ENCODE results near the gene ZNF516. TPM values are rescaled to one million over a fixed set of nuclear protein-coding genes. Genes with fewer than 3 reads are reported as not detected.

The ZNF516 gene
- total and polyA plus RNA-seq, 9 donors = 13.5 to 110 (median 95.2) TPM

GRCh38 chr18:76373297-76373696 lies 121.7 kb downstream of the ZNF516 start:
- Histone ChIP-seq H3K4me3 (no peak overlapping the region), H3K4me1 (ENCODE audit: insufficient read depth) (no peaks in the 10 kb centered on the region), H3K27me3 (no peaks in the 10 kb centered on the region), H3K27ac (no peak overlapping the region), H3K9me3 (no peaks in the 10 kb centered on the region), H3K36me3 (no peaks in the 10 kb centered on the region)
- WGBS, 3 donors = 81 to 92% (median 83%) methylated on average over 5 of the region's 5 CpGs
- intact Hi-C loops (cut with DNase I) = no loop called here
- TF ChIP-seq CTCF (IDR thresholded peaks at IDR 0.05) = no peak
- TF ChIP-seq POLR2A (IDR thresholded peaks at IDR 0.05) = no peak
- no peak for TF ChIP-seq EP300 (IDR thresholded peaks at IDR 0.05)
- DNase-seq = no peak

- TF ChIP-seq EP300 (IDR thresholded peaks at IDR 0.05) (no peak), CTCF (IDR thresholded peaks at IDR 0.05) (no peak), POLR2A (IDR thresholded peaks at IDR 0.05) (no peak)
- intact Hi-C loops (cut with DNase I) = no loop called here
- Histone ChIP-seq H3K27ac (no peak overlapping the region), H3K4me3 (no peak overlapping the region), H3K36me3 (no peaks in the 10 kb centered on the region), H3K27me3 (no peaks in the 10 kb centered on the region), H3K9me3 (no peaks in the 10 kb centered on the region), H3K4me1 (ENCODE audit: insufficient read depth) (peaks cover 3% of the 10 kb centered on the region)
- 92 to 94% (median 93%) methylated on average over 43 of the region's 43 CpGs for WGBS, 3 donors
- DNase-seq = no peak
These were observed 123.5 kb downstream of the ZNF516 start for GRCh38 chr18:76371301-76372203.

GRCh38 chr18:76370686-76371085 lies 124.4 kb downstream of the ZNF516 start:
- Histone ChIP-seq H3K27me3 (no peaks in the 10 kb centered on the region), H3K9me3 (no peaks in the 10 kb centered on the region), H3K27ac (no peak overlapping the region), H3K4me3 (no peak overlapping the region), H3K36me3 (no peaks in the 10 kb centered on the region), H3K4me1 (ENCODE audit: insufficient read depth) (peaks cover 5% of the 10 kb centered on the region)
- intact Hi-C loops (cut with DNase I) = no loop called here
- WGBS, 3 donors = 89 to 95% (median 93%) methylated on average over 10 of the region's 10 CpGs
- TF ChIP-seq POLR2A (IDR thresholded peaks at IDR 0.05) (no peak), CTCF (IDR thresholded peaks at IDR 0.05) (no peak), EP300 (IDR thresholded peaks at IDR 0.05) (no peak)
- no peak for DNase-seq

GRCh38 chr18:76370201-76370600 lies 124.8 kb downstream of the ZNF516 start:
- Histone ChIP-seq H3K27me3 (no peaks in the 10 kb centered on the region), H3K4me1 (ENCODE audit: insufficient read depth) (peaks cover 7% of the 10 kb centered on the region), H3K27ac (no peak overlapping the region), H3K36me3 (no peaks in the 10 kb centered on the region), H3K9me3 (no peaks in the 10 kb centered on the region), H3K4me3 (no peak overlapping the region)
- WGBS, 3 donors = 92 to 94% (median 92%) methylated on average over 12 of the region's 12 CpGs
- TF ChIP-seq EP300 (IDR thresholded peaks at IDR 0.05) (no peak), POLR2A (IDR thresholded peaks at IDR 0.05) (no peak), CTCF (IDR thresholded peaks at IDR 0.05) (no peak)
- intact Hi-C loops (cut with DNase I) = no loop called here
- no peak for DNase-seq
